Mammary epithelial cell (primary cell): Measurements from ENCODE around the gene HES5.

Experiments
- CTCF ChIP-seq, 2 donors: IDR thresholded peaks in 1 of 2; conservative IDR thresholded peaks in 1 of 2; 2 replicates each; pipeline ENCODE4 v1.5.1; 2011 to 2012; ENCODE audit warnings: inconsistent platforms in 2 of 2, low read length in 2 of 2, mild to moderate bottlenecking in 2 of 2, control low read depth in 1 of 2, low read depth in 1 of 2; ENCODE audit not compliant: insufficient read depth in 1 of 2; ENCODE audit errors: extremely low read depth in 1 of 2
- EZH2 ChIP-seq: IDR thresholded peaks from 2 replicates; pipeline ENCODE4 v1.6.1; 2012; ENCODE audit warnings: low read length, inconsistent platforms, borderline replicate concordance

GRCh38 chr1:2560299-2561073 is 30.4 kb upstream of the HES5 start:
- no peak for TF ChIP-seq CTCF (conservative IDR thresholded peaks at IDR 0.05 in 1 of 2, IDR thresholded peaks at IDR 0.05 in 1 of 2; ENCODE audit: extremely low read depth in 1 of 2, insufficient read depth in 1 of 2, low read depth in 1 of 2, low read length in 2 of 2)
- no peak for TF ChIP-seq EZH2
